ENCODE results near the gene BCL2L14. TPM values are rescaled to one million over a fixed set of nuclear protein-coding genes. Genes with fewer than 3 reads are reported as not detected.

The BCL2L14 gene
- polyA plus RNA-seq, 4 donors: 19.2 to 49.2 (median 26.2) TPM

DNA sequence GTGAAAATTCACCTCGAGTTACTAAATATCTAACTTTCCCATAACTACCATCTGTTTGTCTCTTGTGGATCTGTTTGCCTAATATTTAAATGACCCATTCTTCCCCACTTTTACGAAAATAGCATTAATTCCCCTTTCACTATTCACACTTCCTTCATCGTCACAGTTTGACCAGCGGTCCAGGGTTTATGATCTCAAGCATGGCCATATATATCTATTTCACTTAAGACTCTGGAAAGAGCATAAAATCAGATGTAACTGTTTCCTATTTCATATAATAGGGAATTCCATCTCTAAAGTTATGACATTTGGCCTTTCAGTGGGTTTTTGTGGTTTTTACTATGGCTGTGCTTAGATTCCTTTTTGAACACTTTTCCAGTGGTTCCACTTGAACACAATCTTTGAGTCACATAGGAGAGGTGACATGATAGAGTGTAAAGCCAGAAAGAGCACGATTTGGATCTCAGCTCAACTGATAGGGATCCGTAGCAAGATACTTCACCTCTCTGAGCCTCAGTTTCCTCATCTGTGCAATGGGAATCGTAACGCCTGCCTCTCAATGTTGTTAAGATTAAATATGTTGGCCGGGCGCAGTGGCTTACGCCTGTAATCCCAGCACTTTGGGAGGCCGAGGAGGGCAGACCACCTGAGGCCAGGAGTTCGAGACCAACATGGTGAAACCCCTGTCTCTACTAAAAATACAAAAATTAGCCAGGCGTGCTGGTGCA is 754 bp upstream of the BCL2L14 start:
- H3K36me3 ChIP-seq (ENCODE audit: control insufficient read depth in 3 of 3, insufficient read depth in 2 of 3, low read depth in 1 of 3, low read length in 3 of 3): peaks cover 0 to 7% (median 0%) of the 10 kb centered on the region in 3 donors
- no peaks in the 10 kb centered on the region for H3K27me3 ChIP-seq (ENCODE audit: control insufficient read depth in 3 of 3, insufficient read depth in 3 of 3, low read length in 3 of 3)
- no peak overlapping the region for H3K4me3 ChIP-seq (ENCODE audit: low read depth in 1 of 3, low read length in 3 of 3)
- H3K27ac ChIP-seq (ENCODE audit: low read depth in 1 of 3, low read length in 2 of 3): peak overlapping the region in 1 of 3 donors; percentile 95
- peaks cover 0 to 10% (median 0%) of the 10 kb centered on the region in 3 donors for H3K4me1 ChIP-seq (ENCODE audit: control insufficient read depth in 3 of 3, insufficient read depth in 2 of 3, low read depth in 1 of 3, low read length in 2 of 3)
- no peaks in the 10 kb centered on the region for H3K9me3 ChIP-seq (ENCODE audit: control insufficient read depth in 2 of 2, insufficient read depth in 1 of 2, low read depth in 1 of 2, low read length in 1 of 2)
- 69 to 85% (median 76%) methylated on average over 14 of the region's 14 CpGs for WGBS, 3 donors
- no peak for FAIRE-seq
- no peak for DNase-seq

DNA sequence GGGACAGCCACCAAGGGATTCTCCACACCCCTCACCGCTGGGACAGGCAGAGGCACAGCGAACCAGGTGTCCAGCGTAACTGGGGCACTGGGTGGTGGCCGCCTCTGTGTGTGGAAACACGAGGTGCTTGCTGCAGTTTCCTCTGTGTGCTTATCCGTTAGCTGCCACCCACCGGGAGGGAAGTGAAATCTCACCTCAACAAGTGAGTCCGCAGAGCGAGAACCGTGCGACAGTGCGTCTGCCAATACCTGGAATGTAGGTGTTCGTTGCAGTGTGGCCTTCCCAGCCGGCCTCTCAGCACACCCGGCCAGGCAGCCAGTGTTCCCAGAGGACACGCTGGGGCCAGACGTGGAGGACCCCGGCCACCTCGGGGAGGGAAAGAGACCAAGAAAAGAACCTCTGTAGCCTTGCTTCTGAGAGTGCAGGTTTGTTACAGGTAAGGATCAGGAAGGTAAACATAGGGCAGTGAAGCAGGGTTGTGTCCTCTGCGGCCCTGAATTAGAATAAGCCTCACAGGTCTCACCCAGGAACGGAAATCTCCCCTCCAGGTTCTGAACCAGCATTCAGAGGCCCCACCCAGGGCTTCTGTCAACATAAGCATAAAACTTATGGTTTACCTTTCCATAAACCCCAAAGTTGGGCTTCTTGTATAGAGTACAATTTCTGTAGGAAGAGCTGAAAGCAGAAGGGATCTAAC is 1.5 kb downstream of the BCL2L14 start:
- Histone ChIP-seq H3K36me3 (ENCODE audit: control insufficient read depth in 3 of 3, insufficient read depth in 2 of 3, low read depth in 1 of 3, low read length in 3 of 3) (peaks cover 0 to 11% (median 0%) of the 10 kb centered on the region in 3 donors), H3K27ac (ENCODE audit: low read depth in 1 of 3, low read length in 2 of 3) (peak overlapping the region; percentile 80 to 95 (median 91)), H3K4me1 (ENCODE audit: control insufficient read depth in 3 of 3, insufficient read depth in 2 of 3, low read depth in 1 of 3, low read length in 2 of 3) (peaks cover 0 to 10% (median 0%) of the 10 kb centered on the region in 3 donors), H3K4me3 (ENCODE audit: low read depth in 1 of 3, low read length in 3 of 3) (peak overlapping the region in 2 of 3 donors; percentile 67 to 73), H3K27me3 (ENCODE audit: control insufficient read depth in 3 of 3, insufficient read depth in 3 of 3, low read length in 3 of 3) (no peaks in the 10 kb centered on the region), H3K9me3 (ENCODE audit: control insufficient read depth in 2 of 2, insufficient read depth in 1 of 2, low read depth in 1 of 2, low read length in 1 of 2) (no peaks in the 10 kb centered on the region)
- DNase-seq (peak; percentile 78 to 80), FAIRE-seq (no peak)
- 1 to 52% (median 19%) methylated on average over 18 to 21 of the region's 21 CpGs for WGBS, 3 donors

DNA sequence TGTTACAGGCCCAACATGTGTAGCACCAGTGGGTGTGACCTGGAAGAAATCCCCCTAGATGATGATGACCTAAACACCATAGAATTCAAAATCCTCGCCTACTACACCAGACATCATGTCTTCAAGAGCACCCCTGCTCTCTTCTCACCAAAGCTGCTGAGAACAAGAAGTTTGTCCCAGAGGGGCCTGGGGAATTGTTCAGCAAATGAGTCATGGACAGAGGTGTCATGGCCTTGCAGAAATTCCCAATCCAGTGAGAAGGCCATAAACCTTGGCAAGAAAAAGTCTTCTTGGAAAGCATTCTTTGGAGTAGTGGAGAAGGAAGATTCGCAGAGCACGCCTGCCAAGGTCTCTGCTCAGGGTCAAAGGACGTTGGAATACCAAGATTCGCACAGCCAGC is 8.6 kb downstream of the BCL2L14 start:
- Histone ChIP-seq H3K4me1 (ENCODE audit: control insufficient read depth in 3 of 3, insufficient read depth in 2 of 3, low read depth in 1 of 3, low read length in 2 of 3) (peaks cover 0 to 20% (median 5%) of the 10 kb centered on the region in 3 donors), H3K4me3 (ENCODE audit: low read depth in 1 of 3, low read length in 3 of 3) (no peak overlapping the region), H3K9me3 (ENCODE audit: control insufficient read depth in 2 of 2, insufficient read depth in 1 of 2, low read depth in 1 of 2, low read length in 1 of 2) (no peaks in the 10 kb centered on the region), H3K27me3 (ENCODE audit: control insufficient read depth in 3 of 3, insufficient read depth in 3 of 3, low read length in 3 of 3) (no peaks in the 10 kb centered on the region), H3K36me3 (ENCODE audit: control insufficient read depth in 3 of 3, insufficient read depth in 2 of 3, low read depth in 1 of 3, low read length in 3 of 3) (peaks cover 0 to 11% (median 0%) of the 10 kb centered on the region in 3 donors), H3K27ac (ENCODE audit: low read depth in 1 of 3, low read length in 2 of 3) (peak overlapping the region in 1 of 3 donors; percentile 38)
- peak in 1 of 2 donors; percentile 38 for DNase-seq
- FAIRE-seq: no peak
- WGBS, 3 donors: 47 to 68% (median 56%) methylated on average over 5 of the region's 5 CpGs

DNA sequence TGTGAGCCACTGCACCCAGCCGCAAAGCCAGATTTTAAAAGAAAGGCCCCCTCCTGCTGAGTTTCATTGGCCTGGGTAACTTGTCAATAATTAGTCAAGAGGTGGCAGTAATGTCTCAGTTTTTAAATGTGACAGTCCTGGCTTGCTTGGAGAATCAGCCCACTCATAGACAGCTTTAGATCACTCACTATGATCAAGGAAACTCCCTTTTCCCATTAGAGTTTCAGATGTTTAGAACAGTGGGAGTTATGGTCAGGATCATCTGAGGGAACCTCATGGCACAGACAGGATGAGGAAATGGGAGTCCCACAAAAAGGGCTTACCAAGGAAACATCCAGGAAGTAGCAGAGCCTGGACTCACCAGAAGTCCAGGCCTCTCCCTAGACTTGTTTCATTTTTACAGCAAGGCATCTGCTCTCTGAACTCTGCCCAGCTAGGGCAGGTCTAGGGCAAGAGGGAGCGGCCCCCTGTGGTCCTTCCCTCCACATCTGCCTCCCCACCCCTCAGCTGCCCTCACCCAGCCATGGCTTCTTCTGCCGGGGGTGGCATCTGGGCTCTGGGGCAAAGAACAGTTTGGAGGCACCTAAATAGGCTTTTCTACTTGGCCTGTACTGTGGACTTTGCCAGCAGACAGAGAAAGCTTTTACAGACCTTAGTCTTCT is 11.2 kb downstream of the BCL2L14 start:
- no peak overlapping the region for H3K4me3 ChIP-seq (ENCODE audit: low read depth in 1 of 3, low read length in 3 of 3)
- H3K36me3 ChIP-seq (ENCODE audit: control insufficient read depth in 3 of 3, insufficient read depth in 2 of 3, low read depth in 1 of 3, low read length in 3 of 3): peaks cover 0 to 29% (median 2%) of the 10 kb centered on the region in 3 donors
- H3K27me3 ChIP-seq (ENCODE audit: control insufficient read depth in 3 of 3, insufficient read depth in 3 of 3, low read length in 3 of 3): no peaks in the 10 kb centered on the region
- no peaks in the 10 kb centered on the region for H3K9me3 ChIP-seq (ENCODE audit: control insufficient read depth in 2 of 2, insufficient read depth in 1 of 2, low read depth in 1 of 2, low read length in 1 of 2)
- H3K27ac ChIP-seq (ENCODE audit: low read depth in 1 of 3, low read length in 2 of 3): peak overlapping the region; percentile 72 to 94 (median 85)
- no peak for FAIRE-seq
- peaks cover 0 to 24% (median 5%) of the 10 kb centered on the region in 3 donors for H3K4me1 ChIP-seq (ENCODE audit: control insufficient read depth in 3 of 3, insufficient read depth in 2 of 3, low read depth in 1 of 3, low read length in 2 of 3)
- WGBS, 3 donors: 31 to 64% (median 53%) methylated on average over 3 of the region's 3 CpGs
- DNase-seq: peak; percentile 90 to 98

DNA sequence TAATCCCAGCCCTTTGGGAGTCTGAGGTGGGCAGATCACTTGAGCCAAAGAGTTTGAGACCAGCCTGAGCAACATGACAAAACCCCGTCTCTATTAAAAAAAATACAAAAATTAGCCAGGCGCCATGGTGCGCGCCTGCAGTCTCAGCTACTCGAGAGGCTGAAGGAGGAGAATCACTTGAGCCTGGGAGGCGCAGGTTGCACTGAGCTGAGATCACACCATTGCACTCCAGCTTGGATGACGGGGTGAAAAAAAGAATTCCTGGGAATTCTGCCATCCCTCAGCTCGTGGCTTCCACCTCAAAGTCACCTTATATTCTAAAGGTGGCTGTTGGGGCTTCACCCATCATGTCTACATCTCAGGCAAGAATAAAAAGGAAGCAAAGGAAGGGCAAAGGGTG is 12.9 kb downstream of the BCL2L14 start:
- Histone ChIP-seq H3K9me3 (ENCODE audit: control insufficient read depth in 2 of 2, insufficient read depth in 1 of 2, low read depth in 1 of 2, low read length in 1 of 2) (no peaks in the 10 kb centered on the region), H3K27ac (ENCODE audit: low read depth in 1 of 3, low read length in 2 of 3) (no peak overlapping the region), H3K4me1 (ENCODE audit: control insufficient read depth in 3 of 3, insufficient read depth in 2 of 3, low read depth in 1 of 3, low read length in 2 of 3) (peaks cover 0 to 24% (median 5%) of the 10 kb centered on the region in 3 donors), H3K4me3 (ENCODE audit: low read depth in 1 of 3, low read length in 3 of 3) (no peak overlapping the region), H3K27me3 (ENCODE audit: control insufficient read depth in 3 of 3, insufficient read depth in 3 of 3, low read length in 3 of 3) (no peaks in the 10 kb centered on the region), H3K36me3 (ENCODE audit: control insufficient read depth in 3 of 3, insufficient read depth in 2 of 3, low read depth in 1 of 3, low read length in 3 of 3) (peaks cover 0 to 42% (median 3%) of the 10 kb centered on the region in 3 donors)
- no peak for FAIRE-seq
- 79 to 90% (median 86%) methylated on average over 8 of the region's 8 CpGs for WGBS, 3 donors
- no peak for DNase-seq

- Histone ChIP-seq H3K27me3 (ENCODE audit: control insufficient read depth in 3 of 3, insufficient read depth in 3 of 3, low read length in 3 of 3) (no peaks in the 10 kb centered on the region), H3K4me1 (ENCODE audit: control insufficient read depth in 3 of 3, insufficient read depth in 2 of 3, low read depth in 1 of 3, low read length in 2 of 3) (peaks cover 0 to 13% (median 0%) of the 10 kb centered on the region in 3 donors)
- no peak for FAIRE-seq
Measured at GRCh38 chr12:12086362-12086761, 15.6 kb downstream of the BCL2L14 start.

GRCh38 chr12:12086973-12087692 is 16.4 kb downstream of the BCL2L14 start:
- FAIRE-seq: no peak
- no peak for DNase-seq
- H3K27me3 ChIP-seq (ENCODE audit: control insufficient read depth in 3 of 3, insufficient read depth in 3 of 3, low read length in 3 of 3): no peaks in the 10 kb centered on the region
- no peak overlapping the region for H3K27ac ChIP-seq (ENCODE audit: low read depth in 1 of 3, low read length in 2 of 3)
- peaks cover 0 to 57% (median 3%) of the 10 kb centered on the region in 3 donors for H3K36me3 ChIP-seq (ENCODE audit: control insufficient read depth in 3 of 3, insufficient read depth in 2 of 3, low read depth in 1 of 3, low read length in 3 of 3)
- peaks cover 0 to 6% (median 0%) of the 10 kb centered on the region in 3 donors for H3K4me1 ChIP-seq (ENCODE audit: control insufficient read depth in 3 of 3, insufficient read depth in 2 of 3, low read depth in 1 of 3, low read length in 2 of 3)
- no peak overlapping the region for H3K4me3 ChIP-seq (ENCODE audit: low read depth in 1 of 3, low read length in 3 of 3)
- no peaks in the 10 kb centered on the region for H3K9me3 ChIP-seq (ENCODE audit: control insufficient read depth in 2 of 2, insufficient read depth in 1 of 2, low read depth in 1 of 2, low read length in 1 of 2)
- 89 to 92% (median 90%) methylated on average over 9 of the region's 9 CpGs for WGBS, 3 donors

More at GRCh38 chr12:12086362-12086761, 15.6 kb downstream of the BCL2L14 start:
- Histone ChIP-seq H3K4me3 (ENCODE audit: low read depth in 1 of 3, low read length in 3 of 3) (no peak overlapping the region), H3K36me3 (ENCODE audit: control insufficient read depth in 3 of 3, insufficient read depth in 2 of 3, low read depth in 1 of 3, low read length in 3 of 3) (peaks cover 0 to 49% (median 3%) of the 10 kb centered on the region in 3 donors), H3K9me3 (ENCODE audit: control insufficient read depth in 2 of 2, insufficient read depth in 1 of 2, low read depth in 1 of 2, low read length in 1 of 2) (no peaks in the 10 kb centered on the region), H3K27ac (ENCODE audit: low read depth in 1 of 3, low read length in 2 of 3) (no peak overlapping the region)
- 68 to 79% (median 79%) methylated on average over 5 of the region's 5 CpGs for WGBS, 3 donors
- DNase-seq: peak in 1 of 2 donors; percentile 42

DNA sequence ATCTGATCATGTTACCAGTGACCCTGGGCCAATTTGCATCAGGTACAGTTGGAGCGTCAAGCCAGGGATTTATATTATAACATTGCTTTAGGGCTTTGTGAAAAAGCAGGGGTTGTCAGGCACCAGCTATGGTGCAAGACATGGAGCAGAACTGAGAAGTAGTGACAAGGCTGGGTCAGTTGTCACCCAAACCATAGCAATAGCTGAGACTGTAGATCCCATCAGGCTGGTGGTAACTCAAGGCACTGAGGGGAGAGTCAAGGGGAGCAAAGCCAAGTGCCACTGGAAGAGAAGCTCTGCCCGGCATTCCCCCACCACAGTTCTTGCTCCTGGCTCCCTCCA is 16.9 kb downstream of the BCL2L14 start:
- DNase-seq (no peak), FAIRE-seq (no peak)
- H3K27me3 ChIP-seq (ENCODE audit: control insufficient read depth in 3 of 3, insufficient read depth in 3 of 3, low read length in 3 of 3): no peaks in the 10 kb centered on the region
- 95 to 98% (median 98%) methylated on average over 2 of the region's 2 CpGs for WGBS, 3 donors
- peaks cover 0 to 4% (median 0%) of the 10 kb centered on the region in 3 donors for H3K4me1 ChIP-seq (ENCODE audit: control insufficient read depth in 3 of 3, insufficient read depth in 2 of 3, low read depth in 1 of 3, low read length in 2 of 3)
- peaks cover 0 to 62% (median 3%) of the 10 kb centered on the region in 3 donors for H3K36me3 ChIP-seq (ENCODE audit: control insufficient read depth in 3 of 3, insufficient read depth in 2 of 3, low read depth in 1 of 3, low read length in 3 of 3)
- no peak overlapping the region for H3K27ac ChIP-seq (ENCODE audit: low read depth in 1 of 3, low read length in 2 of 3)
- H3K4me3 ChIP-seq (ENCODE audit: low read depth in 1 of 3, low read length in 3 of 3): no peak overlapping the region
- no peaks in the 10 kb centered on the region for H3K9me3 ChIP-seq (ENCODE audit: control insufficient read depth in 2 of 2, insufficient read depth in 1 of 2, low read depth in 1 of 2, low read length in 1 of 2)
